ENCODE measurements around the gene EZH1.
"Not testable (repeated sequence)": the region's sequence is repeated elsewhere in the genome, so short reads cannot be mapped to it uniquely, and the experiment has no call there.

Gene EZH1

DNA sequence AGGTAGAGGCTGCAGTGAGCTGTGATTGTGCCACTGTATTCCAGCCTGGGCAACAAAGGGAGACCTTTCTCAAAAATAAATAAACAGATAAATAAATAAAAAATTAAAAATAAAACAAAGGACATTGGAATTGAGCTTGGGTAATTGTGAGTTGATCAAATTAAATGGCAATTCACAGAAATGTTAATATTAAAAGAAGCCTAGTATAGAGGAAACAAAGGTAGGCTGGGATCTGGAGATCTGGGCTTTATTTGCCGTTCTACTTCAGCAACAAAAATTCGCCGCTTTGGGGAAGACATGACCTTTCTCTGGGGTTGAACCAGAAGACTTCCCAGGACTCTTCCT lies 28.1 kb upstream of the EZH1 start:
- no peak for ATAC-seq
- DNase-seq = no peak

GRCh38 chr17:42769964-42770363 lies 25.1 kb upstream of the EZH1 start:
- not testable (repeated sequence) for DNase-seq, ATAC-seq

- ATAC-seq, DNase-seq: not testable (repeated sequence)
Observed at GRCh38 chr17:42768006-42768405, 23.2 kb upstream of the EZH1 start.

- no peak for DNase-seq
- no peak for ATAC-seq
Observed at GRCh38 chr17:42767512-42767911, 22.7 kb upstream of the EZH1 start.

GRCh38 chr17:42766124-42766523 lies 21.3 kb upstream of the EZH1 start:
- DNase-seq (no peak), ATAC-seq (no peak)

GRCh38 chr17:42761638-42762037 lies 16.8 kb upstream of the EZH1 start:
- ATAC-seq = no peak
- DNase-seq = no peak

GRCh38 chr17:42760652-42761581 lies 16.1 kb upstream of the EZH1 start, which contains the start of gene RAMP2:
TSS of gene RAMP2 (plus strand) at chr17:42761227. CDS start at chr17:42761262, 35 bp downstream.
- no peak for DNase-seq
- ATAC-seq = peak; percentile 33

- peak; percentile 51 for ATAC-seq
- no peak for DNase-seq
Observed at GRCh38 chr17:42759982-42760651, 15.3 kb upstream of the EZH1 start.

DNA sequence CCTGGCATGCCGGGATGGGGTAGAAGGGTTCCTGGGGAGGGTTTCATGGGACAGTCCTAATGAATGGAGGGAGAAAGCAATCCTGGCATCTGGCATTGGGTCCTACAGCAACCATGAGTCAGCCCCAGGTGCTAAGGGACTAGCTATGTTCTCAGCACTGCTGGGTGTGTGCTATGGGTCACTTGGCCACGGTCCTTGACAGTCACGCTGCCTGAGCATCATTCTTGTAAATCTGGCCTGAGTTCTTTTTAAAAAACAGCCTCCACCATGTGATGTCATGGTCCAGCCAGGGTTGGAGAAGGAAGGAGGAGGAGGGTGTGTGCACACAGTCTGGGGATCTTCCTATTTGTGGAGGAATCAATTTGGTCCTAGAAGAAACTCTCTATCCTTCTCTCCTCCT lies 9.9 kb upstream of the EZH1 start:
- DNase-seq = no peak
- no peak for ATAC-seq

DNA sequence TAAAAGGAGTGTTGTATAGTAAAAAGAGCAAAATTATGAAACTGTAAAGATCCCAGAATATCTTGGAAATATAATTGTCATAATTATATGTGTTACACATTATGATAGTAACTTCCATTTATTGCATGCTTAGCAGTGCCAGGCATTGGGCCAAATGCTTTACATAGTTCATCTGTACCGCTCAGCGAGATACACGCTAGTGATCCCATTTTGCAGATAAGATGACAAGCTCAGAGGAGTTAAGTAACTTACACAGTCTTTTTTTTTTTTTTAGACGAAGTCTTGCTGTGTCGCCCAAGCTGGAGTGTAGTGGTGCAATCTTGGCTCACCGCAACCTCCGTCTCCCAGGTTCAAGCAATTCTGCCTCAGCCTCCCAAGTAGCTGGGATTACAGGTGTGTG lies 6.8 kb upstream of the EZH1 start:
- ATAC-seq (no peak), DNase-seq (no peak)

- no peak for DNase-seq
Observed at GRCh38 chr17:42750739-42751344, 6.0 kb upstream of the EZH1 start.

GRCh38 chr17:42748908-42749798 lies 4.3 kb upstream of the EZH1 start:
- no peak for ATAC-seq

More at GRCh38 chr17:42750739-42751344, 6.0 kb upstream of the EZH1 start:
- no peak for ATAC-seq

DNA sequence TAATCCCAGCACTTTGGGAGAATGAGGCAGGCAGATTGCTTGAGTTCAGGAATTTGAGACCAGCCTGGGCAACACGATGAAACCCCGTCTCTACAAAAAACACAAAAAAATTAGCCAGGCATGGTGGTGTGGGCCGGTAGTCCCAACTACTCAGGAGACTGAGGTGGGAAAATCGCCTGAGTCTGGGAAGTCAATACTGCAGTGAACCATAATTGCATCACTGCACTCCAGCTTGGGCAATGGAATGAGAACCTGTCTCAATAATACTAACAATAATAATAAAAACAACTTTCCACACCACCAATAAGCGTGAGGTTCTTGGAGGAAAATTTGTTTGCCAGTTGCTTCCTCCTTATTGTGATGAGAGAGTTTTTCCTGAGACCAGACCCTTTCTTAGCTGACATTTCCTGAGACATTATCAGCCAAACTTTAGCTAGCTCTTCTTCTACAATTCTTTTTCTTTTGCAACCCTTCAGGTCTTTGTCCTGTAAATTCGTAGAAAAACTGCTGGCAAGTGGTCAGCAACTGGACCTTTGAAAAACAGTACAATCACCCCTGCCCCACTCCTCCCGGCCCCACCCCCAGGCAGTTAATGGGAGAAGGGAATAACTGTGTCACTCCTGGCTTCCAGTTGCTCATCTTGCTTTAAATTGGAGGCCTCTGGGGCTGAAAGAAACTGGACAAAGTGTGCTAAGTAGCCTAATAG lies 3.5 kb upstream of the EZH1 start:
- ATAC-seq = no peak
- no peak for DNase-seq

More at GRCh38 chr17:42748908-42749798, 4.3 kb upstream of the EZH1 start:
- DNase-seq = no peak

DNA sequence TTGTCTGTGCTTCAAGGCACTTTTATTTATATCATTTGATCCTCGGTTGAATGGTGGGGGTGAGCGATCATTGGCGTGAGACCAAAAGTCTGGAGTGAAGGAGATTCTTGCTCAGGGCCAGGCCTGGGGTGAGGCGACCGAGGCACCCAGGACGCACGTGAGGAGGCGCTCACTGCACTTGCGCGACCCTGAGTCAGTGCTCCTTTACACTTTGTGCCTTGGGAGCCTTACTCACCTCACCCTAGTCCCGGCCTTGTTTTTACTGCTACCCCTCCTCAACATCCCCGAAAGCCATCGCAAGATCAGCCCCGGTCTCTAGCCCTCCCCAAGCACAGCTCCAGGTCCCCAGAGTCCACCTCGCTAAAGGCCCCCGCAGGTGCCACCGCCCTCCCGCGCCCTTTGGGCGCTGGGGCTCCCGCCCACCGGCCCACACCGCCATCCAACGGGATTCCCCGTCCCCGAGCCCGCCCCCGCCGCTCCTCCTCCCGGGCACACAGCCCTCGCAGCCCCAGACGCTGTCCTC lies 496 bp downstream of the EZH1 start:
- DNase-seq (peak; percentile 78), ATAC-seq (peak; percentile 85)

DNA sequence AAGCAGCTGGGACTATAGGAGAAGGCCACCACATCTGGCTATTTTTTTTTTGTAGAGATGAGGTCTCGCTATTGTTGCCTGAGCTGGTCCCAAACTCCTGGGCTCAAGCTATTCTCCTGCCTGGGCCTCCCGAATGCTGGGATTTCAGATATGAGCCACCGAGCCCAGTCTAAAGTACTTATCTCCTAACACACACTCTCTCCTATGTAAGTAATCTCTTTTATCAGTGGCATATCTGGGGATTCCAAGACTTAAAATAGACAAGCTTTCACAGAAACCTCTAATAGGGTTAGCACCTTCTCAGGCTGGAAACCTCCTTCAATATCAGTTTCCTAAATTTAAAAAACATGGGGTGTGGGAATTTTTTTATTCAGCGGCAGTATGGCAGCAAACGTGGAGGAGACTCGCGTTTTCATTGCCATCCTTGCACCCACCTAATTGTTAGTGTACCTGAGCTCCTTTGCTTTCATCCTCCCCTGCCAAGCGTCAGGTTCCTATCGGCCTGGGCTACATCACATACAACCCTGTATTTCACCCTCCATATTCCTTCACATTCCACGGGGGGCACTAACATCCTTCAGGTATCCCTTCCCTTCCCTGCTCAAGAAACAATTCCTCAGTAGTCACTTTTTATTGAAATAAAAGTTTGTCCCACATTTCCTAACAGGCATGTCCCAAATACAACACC lies 1.1 kb downstream of the EZH1 start:
- no peak for DNase-seq
- no peak for ATAC-seq

DNA sequence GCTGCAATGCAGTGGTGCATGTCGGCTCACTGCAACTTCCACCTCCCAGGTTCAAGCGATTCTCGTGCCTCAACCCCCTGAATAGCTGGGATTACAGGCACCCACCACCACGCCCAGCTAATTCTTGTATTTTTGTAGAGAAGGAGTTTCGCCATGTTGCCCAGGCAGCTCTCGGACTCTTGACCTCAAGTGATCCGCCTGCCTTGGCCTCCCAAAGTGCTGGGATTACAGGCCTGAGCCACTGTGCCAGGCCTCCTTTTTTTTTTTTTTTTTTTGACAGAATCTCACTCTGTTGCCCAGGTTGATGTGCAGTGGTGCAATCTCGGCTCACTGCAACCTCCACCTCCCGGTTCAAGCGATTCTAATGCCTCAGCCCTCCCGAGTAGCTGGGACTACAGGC lies 1.9 kb downstream of the EZH1 start:
- not testable (repeated sequence) for ATAC-seq

GRCh38 chr17:42740699-42741098 lies 4.1 kb downstream of the EZH1 start:
- ATAC-seq (no peak), DNase-seq (no peak)

More for the DNA sequence above, 1.9 kb downstream of the EZH1 start:
- DNase-seq = not testable (repeated sequence)

DNA sequence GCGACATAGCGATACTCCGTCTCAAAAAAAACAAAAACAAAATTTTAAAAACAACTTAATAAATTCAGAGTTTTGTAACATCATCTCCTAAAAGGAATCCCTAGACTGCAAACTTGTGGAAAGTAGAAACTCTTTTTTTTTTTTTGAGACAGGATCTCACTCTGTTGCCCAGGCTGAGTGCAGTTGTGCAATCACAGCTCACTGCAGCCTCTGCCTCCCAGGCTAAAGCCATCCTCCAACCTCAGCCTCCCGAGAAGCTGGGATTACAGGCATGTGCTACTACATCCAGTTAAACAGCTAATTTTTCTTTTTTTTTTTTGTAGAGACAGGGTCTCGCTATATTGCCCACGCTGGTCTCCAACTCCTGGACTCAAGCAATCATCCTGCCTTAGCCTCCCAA lies 19.7 kb downstream of the EZH1 start:
- DNase-seq = no peak
- ATAC-seq = no peak

- no peak for DNase-seq
- no peak for ATAC-seq
Observed at GRCh38 chr17:42723636-42724035, 21.2 kb downstream of the EZH1 start.

DNA sequence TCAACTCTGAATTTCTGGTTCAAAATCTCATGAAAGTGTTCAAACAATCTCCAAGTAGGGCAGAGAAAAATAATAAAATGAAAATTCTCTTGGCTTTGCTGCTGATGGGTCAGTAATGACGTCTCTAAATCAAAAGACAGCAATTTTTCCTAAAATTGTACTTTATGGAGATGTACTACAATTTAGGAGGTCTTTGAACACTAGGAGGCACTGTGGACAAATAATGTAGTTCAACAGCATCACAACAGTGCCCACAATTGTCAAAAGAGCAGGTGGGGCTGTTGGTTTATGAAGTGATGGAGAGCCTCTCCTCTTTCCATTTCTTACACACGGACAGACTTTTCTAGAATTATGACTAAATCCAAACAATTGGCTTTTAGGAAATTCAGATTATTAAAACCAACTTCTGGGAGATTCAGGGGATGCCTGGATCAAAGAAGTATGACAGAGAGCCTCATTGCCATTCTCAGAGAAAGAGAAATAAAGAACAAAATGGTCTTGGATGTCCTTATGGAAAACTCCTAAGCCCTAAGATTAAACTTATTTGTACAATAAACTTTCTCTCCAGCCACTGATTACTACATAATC lies 23.8 kb downstream of the EZH1 start:
- DNase-seq = no peak
- no peak for ATAC-seq
